Measurements from ENCODE around the gene IL23R.
A peak's percentile ranks its signal among the peaks of the same experiment; 100 is the strongest.
"Not testable (repeated sequence)": the region's sequence is repeated elsewhere in the genome, so short reads cannot be mapped to it uniquely, and the experiment has no call there.

Gene IL23R

DNA sequence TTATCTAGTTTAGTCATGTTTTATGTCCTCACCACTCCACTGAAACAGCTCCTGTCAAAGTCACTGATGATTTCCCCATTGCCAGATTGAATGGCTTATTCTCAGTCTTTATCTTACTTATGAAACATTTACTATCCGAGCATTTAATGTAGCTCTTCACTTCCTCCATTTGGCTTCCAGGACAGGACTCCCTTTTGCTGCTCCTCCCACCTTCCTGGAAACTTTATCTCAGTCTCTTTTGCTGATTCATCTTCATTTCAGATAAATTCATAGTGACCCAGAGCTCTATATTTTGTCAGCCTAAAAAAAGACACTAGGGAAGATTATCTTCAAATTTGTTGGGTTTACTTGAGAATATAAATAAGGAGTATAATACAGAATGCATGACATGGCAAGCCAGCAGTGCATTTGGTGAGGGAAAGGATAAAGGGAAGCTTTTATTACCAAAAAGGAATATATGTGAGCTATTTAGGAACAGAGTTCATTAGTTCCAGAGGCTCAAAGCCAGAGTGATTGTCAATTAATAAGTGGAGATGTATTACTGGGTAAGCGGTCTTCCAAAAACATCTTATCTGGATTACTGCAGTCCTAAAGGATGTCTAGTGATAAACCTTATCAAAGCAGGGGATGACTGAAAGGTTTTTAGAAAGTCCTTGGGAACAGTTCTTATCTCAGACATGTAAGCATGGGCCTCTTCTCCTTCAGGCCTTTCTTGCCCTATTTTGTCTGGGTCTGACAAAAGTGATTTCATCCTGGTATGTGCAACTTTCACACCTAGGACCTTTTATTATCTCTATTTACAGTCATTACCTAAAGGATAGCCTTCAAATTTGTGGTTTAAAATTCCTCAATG, 25.6 kb downstream of the IL23R start:
- no peak for DNase-seq (ENCODE audit: low spot score)
- Mint-ChIP-seq H3K27ac (no peak overlapping the region), H3K4me3 (no peak overlapping the region), H3K9me3 (no peaks in the 10 kb centered on the region), H3K36me3 (ENCODE audit: low read depth) (no peaks in the 10 kb centered on the region), H3K4me1 (ENCODE audit: low read depth) (peaks cover 20% of the 10 kb centered on the region), H3K27me3 (ENCODE audit: low read depth) (no peaks in the 10 kb centered on the region)

DNA sequence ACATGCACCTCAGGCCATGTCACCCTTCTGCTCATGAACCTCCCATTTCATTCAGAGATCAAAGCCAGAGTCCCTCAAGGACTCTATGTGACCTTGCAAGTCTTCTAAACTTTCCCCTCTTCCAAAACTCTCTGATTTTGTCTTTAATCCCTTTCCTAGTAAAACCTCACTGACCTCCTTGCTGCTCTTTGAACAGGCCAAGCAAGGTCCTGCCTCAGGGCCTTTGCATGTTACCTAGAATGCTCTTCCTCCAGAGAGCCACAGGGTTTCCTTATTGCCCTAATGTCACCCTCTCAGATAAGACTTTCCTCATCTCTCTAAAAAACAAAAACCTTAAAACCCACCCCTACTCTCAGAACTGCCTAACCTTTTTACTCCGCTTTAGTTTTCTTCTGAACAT, 26.6 kb downstream of the IL23R start:
- DNase-seq (ENCODE audit: low spot score) = no peak
- Mint-ChIP-seq H3K36me3 (ENCODE audit: low read depth) (no peaks in the 10 kb centered on the region), H3K4me3 (no peak overlapping the region), H3K9me3 (no peaks in the 10 kb centered on the region), H3K4me1 (ENCODE audit: low read depth) (peaks cover 23% of the 10 kb centered on the region), H3K27me3 (ENCODE audit: low read depth) (no peaks in the 10 kb centered on the region), H3K27ac (no peak overlapping the region)

DNA sequence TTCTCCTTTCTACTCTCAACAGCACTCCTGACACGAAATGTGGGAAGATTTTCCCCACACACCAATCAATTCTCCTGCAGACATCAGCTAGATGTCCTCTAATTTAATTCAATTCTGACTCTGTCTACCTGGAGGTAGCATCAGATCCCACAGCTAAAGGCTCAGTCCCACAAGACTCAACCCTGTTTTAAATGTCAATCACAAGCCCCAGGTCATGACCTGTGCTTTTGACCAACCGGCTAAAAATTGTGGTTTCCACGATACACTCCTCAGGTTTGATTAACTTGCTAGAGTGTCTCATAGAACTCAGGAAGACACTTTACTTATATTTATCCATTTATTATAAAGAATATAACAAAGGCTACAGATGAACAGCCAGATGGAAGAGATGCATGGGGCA, 27.4 kb downstream of the IL23R start:
- Mint-ChIP-seq H3K27ac (peak overlapping the region; percentile 50), H3K27me3 (ENCODE audit: low read depth) (no peaks in the 10 kb centered on the region), H3K4me1 (ENCODE audit: low read depth) (peaks cover 23% of the 10 kb centered on the region), H3K9me3 (no peaks in the 10 kb centered on the region), H3K36me3 (ENCODE audit: low read depth) (no peaks in the 10 kb centered on the region), H3K4me3 (no peak overlapping the region)
- no peak for DNase-seq (ENCODE audit: low spot score)

- H3K4me1 Mint-ChIP-seq (ENCODE audit: low read depth) = peaks cover 23% of the 10 kb centered on the region
- no peak for DNase-seq (ENCODE audit: low spot score)
- peak overlapping the region; percentile 67 for H3K27ac Mint-ChIP-seq
- H3K27me3 Mint-ChIP-seq (ENCODE audit: low read depth) = no peaks in the 10 kb centered on the region
- no peaks in the 10 kb centered on the region for H3K9me3 Mint-ChIP-seq
- no peaks in the 10 kb centered on the region for H3K36me3 Mint-ChIP-seq (ENCODE audit: low read depth)
- no peak overlapping the region for H3K4me3 Mint-ChIP-seq
Observed at GRCh38 chr1:67194209-67194863, 28.1 kb downstream of the IL23R start.

GRCh38 chr1:67200755-67201154, 34.5 kb downstream of the IL23R start:
- Mint-ChIP-seq H3K4me3 (no peak overlapping the region), H3K27ac (no peak overlapping the region), H3K4me1 (ENCODE audit: low read depth) (peaks cover 3% of the 10 kb centered on the region), H3K9me3 (peaks cover 3% of the 10 kb centered on the region), H3K27me3 (ENCODE audit: low read depth) (no peaks in the 10 kb centered on the region), H3K36me3 (ENCODE audit: low read depth) (no peaks in the 10 kb centered on the region)
- no peak for DNase-seq (ENCODE audit: low spot score)

DNA sequence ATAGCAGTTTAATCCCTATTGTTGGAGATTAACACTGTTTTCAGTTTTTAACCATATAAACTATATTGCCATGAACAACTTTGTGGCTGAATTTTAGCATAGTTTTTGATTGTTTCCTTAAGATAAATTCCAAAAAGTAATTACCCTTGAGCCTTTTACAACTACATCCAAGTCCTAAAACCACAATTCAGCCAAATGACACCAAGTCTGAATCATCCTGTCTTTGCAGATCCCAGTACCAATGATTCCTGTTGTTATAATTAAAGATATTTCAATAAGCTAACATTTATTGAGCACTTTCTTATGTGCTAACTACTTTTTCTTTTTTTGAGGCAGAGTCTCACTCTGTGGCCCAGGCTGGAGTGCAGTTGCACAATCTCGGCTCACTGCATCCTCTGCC, 35.6 kb downstream of the IL23R start:
- no peaks in the 10 kb centered on the region for H3K36me3 Mint-ChIP-seq (ENCODE audit: low read depth)
- no peak for DNase-seq (ENCODE audit: low spot score)
- H3K27ac Mint-ChIP-seq = no peak overlapping the region
- peaks cover 3% of the 10 kb centered on the region for H3K4me1 Mint-ChIP-seq (ENCODE audit: low read depth)
- H3K9me3 Mint-ChIP-seq = peaks cover 3% of the 10 kb centered on the region
- no peaks in the 10 kb centered on the region for H3K27me3 Mint-ChIP-seq (ENCODE audit: low read depth)
- no peak overlapping the region for H3K4me3 Mint-ChIP-seq

DNA sequence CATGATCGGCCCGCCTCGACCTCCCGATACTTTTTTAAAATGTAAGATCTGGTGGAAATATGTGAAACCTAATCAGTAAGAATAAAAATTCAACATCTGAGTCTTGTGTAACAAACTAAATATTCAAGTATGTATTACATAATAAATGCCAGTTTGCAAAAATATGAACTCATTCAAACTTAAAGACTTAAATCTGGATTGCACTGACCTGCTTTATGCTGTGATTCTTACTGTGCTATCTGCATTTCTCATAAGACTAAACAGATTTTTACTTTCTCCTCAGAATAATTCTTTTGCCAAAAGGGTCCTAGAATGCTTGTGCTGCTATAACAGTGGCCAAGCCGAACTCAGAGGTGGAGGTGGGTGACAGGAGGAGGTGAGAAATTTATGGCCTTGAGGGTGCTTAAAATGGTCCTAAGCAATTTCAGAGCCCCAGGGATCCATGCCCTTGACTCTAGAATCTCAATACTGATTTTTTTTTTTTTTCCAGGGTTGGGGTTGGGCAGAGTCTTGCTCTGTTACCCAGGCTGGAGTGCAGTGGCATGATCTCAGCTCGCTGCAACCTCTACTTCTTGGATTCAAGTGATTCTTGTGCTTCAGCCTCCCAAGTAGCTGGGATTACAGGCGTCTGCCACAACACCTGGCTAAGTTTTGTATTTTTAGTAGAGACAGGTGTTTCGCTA, 38.2 kb downstream of the IL23R start:
- no peaks in the 10 kb centered on the region for H3K36me3 Mint-ChIP-seq (ENCODE audit: low read depth)
- no peaks in the 10 kb centered on the region for H3K4me1 Mint-ChIP-seq (ENCODE audit: low read depth)
- DNase-seq (ENCODE audit: low spot score) = no peak
- H3K4me3 Mint-ChIP-seq = no peak overlapping the region
- peaks cover 3% of the 10 kb centered on the region for H3K9me3 Mint-ChIP-seq
- no peak overlapping the region for H3K27ac Mint-ChIP-seq
- no peaks in the 10 kb centered on the region for H3K27me3 Mint-ChIP-seq (ENCODE audit: low read depth)

- not testable (repeated sequence) for H3K27ac Mint-ChIP-seq
Observed at GRCh38 chr1:67207398-67207797, 41.1 kb downstream of the IL23R start.

GRCh38 chr1:67208217-67208616, 42.0 kb downstream of the IL23R start:
- no peaks in the 10 kb centered on the region for H3K9me3 Mint-ChIP-seq
- H3K36me3 Mint-ChIP-seq (ENCODE audit: low read depth) = no peaks in the 10 kb centered on the region
- no peak overlapping the region for H3K4me3 Mint-ChIP-seq
- H3K27ac Mint-ChIP-seq = no peak overlapping the region
- DNase-seq (ENCODE audit: low spot score) = no peak
- H3K27me3 Mint-ChIP-seq (ENCODE audit: low read depth) = no peaks in the 10 kb centered on the region
- H3K4me1 Mint-ChIP-seq (ENCODE audit: low read depth) = peaks cover 8% of the 10 kb centered on the region

More at GRCh38 chr1:67207398-67207797, 41.1 kb downstream of the IL23R start:
- not testable (repeated sequence) for H3K4me3 Mint-ChIP-seq; H3K4me1 Mint-ChIP-seq (ENCODE audit: low read depth); H3K9me3 Mint-ChIP-seq; DNase-seq (ENCODE audit: low spot score); H3K36me3 Mint-ChIP-seq (ENCODE audit: low read depth); H3K27me3 Mint-ChIP-seq (ENCODE audit: low read depth)

- no peak overlapping the region for H3K27ac Mint-ChIP-seq
- no peak for DNase-seq (ENCODE audit: low spot score)
- no peaks in the 10 kb centered on the region for H3K27me3 Mint-ChIP-seq (ENCODE audit: low read depth)
- H3K4me3 Mint-ChIP-seq = no peak overlapping the region
- H3K36me3 Mint-ChIP-seq (ENCODE audit: low read depth) = no peaks in the 10 kb centered on the region
- H3K4me1 Mint-ChIP-seq (ENCODE audit: low read depth) = peaks cover 12% of the 10 kb centered on the region
- no peaks in the 10 kb centered on the region for H3K9me3 Mint-ChIP-seq
Observed at GRCh38 chr1:67209521-67209920, 43.3 kb downstream of the IL23R start.

GRCh38 chr1:67211589-67212563, 45.6 kb downstream of the IL23R start:
- Mint-ChIP-seq H3K27ac (peak overlapping the region; percentile 39), H3K9me3 (no peaks in the 10 kb centered on the region), H3K4me3 (no peak overlapping the region), H3K4me1 (ENCODE audit: low read depth) (peaks cover 20% of the 10 kb centered on the region), H3K36me3 (ENCODE audit: low read depth) (no peaks in the 10 kb centered on the region), H3K27me3 (ENCODE audit: low read depth) (no peaks in the 10 kb centered on the region)
- peak; percentile 39 for DNase-seq (ENCODE audit: low spot score)

DNA sequence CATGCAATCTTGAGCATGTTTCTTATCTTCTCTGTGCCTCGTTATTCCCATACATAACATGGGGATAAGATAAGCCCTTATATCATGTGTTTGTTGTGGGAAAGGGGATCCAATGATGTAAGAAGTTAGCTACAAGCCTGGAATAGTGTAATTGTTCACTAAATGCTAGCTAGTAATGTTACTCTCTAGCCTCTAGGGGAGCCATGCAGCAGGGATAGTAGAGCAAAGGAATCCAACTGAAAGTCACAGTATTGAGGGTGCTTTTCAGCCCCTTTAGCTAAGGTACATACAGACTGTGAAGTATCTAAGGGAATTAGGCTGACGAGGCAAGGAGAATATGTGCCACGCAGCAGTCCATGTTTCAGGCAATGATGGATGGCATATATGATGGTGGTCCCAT, 46.9 kb downstream of the IL23R start:
- Mint-ChIP-seq H3K27ac (no peak overlapping the region), H3K27me3 (ENCODE audit: low read depth) (no peaks in the 10 kb centered on the region), H3K36me3 (ENCODE audit: low read depth) (no peaks in the 10 kb centered on the region), H3K4me3 (no peak overlapping the region), H3K9me3 (no peaks in the 10 kb centered on the region), H3K4me1 (ENCODE audit: low read depth) (peaks cover 20% of the 10 kb centered on the region)
- no peak for DNase-seq (ENCODE audit: low spot score)

- H3K27me3 Mint-ChIP-seq (ENCODE audit: low read depth) = no peaks in the 10 kb centered on the region
- no peaks in the 10 kb centered on the region for H3K9me3 Mint-ChIP-seq
- no peak overlapping the region for H3K4me3 Mint-ChIP-seq
- H3K27ac Mint-ChIP-seq = no peak overlapping the region
- H3K36me3 Mint-ChIP-seq (ENCODE audit: low read depth) = no peaks in the 10 kb centered on the region
- peaks cover 20% of the 10 kb centered on the region for H3K4me1 Mint-ChIP-seq (ENCODE audit: low read depth)
- no peak for DNase-seq (ENCODE audit: low spot score)
Observed at GRCh38 chr1:67213948-67214347, 47.7 kb downstream of the IL23R start.

Data from T-helper 2 cell treated with Interferon-gamma antibody and Interleukin-4, amounts not matched to agents 5 μg/mL and 100 μg/mL, for 36 hours (primary cell).